Skin of body (tissue), 2 donors: ENCODE measurements around the gene USP48. TPM values are rescaled to one million over a fixed set of nuclear protein-coding genes. Genes with fewer than 3 reads are reported as not detected.

Experiments used
- DNase-seq: peaks from one replicate; lab custom pipeline; 2025; lab: John Stamatoyannopoulos, UW
- total RNA-seq: library from RNA; depleted of rRNA; stranded (reverse); fragments of >200 nt; gene quantifications from one replicate; pipeline ENCODE4 v1.2.3, GENCODE V29; 2014

Gene USP48
- total RNA-seq, 1 donor from 2014 or later: 72.3 TPM

DNA sequence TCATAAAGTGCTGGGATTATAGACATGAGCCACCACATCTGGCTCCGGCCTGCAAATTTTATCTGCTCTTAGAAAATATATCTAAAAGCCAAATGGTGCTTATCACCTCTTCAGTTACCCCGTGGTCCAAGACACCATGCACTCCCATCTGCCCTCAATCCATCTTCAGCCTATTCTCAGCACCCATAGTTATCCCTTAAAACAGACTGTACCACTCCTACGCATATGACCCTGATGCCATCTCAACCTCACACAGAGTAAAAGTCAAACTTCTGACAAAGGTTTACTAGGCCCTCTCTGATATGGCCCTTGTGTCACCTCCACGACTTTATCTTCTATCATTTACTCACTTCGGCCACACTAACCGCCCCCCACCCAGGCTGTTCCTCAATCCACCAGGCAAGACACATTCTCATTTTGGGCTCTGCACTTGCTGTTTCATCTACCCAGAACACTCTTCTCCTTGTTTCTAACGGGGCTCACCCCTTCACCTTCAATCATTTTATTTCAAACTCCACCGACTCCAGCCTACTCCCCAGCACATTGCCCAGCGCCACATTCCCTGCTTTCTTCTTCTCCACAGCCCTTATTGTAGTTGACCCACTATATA, 33.0 kb downstream of the USP48 start:
- DNase-seq: no peak

DNA sequence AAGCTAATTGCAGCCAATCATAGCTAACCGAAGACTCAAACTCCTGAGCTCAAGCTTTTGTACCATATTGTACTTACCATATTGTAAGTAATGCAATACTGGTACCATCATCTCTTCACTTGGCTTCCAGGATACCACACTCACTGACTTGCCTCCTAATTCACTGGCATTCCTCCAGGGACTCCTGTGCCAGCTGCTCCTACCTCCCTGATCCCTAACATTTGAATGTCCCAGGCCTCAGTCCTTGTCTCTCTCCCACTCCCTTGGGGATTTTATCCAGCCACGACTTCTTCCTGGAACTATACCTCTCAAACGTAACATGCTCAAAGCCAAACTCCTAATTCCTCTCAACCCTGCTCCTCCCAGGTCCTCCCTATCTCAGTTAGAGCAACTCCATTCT, 33.8 kb downstream of the USP48 start:
- DNase-seq: no peak

DNA sequence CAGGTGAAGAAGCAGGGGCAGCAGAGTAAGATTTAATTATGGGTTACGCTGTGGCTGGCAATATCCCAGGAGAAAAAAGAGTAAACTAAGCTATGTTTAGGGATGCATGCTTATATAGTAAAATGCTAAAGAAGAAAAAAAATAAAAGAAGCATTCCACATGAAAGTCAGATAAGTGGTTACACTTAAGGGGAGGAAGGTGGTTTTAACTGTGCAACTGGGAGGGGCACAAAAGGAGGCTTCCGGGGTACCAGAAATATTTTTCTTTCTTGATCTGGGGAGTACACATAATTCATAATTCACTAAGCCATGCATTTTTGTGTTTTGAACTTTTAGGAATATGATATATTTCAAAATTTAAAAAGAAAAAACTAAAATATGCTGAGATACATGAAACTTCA, 39.5 kb downstream of the USP48 start:
- DNase-seq: no peak

DNA sequence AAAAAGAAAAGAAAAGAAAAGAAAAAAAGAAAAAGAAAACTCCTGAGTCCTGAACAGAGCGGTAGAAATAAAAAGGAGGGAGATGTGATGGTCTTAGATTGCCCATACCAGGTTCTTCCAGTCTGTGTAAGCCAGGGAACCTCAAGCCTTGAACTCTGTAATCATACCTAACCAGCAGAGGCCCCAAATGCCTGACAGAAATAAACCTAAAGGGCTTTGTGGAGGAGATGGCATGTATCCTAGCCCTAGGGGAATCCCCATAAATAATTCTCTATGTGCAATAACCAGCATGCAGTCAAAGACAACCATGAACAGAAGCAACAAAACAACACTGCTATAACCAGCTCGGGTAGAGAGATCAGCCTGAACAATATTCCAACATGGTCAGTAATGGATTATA, 40.4 kb downstream of the USP48 start:
- no peak for DNase-seq

DNA sequence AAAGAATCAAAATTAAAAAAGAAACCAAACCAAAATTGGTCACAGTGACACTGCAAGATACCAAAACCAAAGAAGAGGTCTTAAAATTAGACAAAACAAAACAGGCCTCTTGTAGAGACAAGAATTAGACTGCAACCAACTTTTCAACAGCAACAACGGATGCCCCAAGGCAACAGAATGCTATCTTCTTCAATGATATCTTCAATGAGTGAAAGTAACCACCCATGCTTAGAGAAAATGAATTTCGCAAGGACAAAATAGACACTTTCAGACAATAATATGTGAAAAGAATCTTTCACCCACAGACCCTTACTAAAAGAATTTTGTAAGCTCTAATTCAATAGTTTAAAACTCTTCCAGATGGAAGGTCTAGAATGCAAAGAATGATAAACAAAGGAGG, 41.7 kb downstream of the USP48 start:
- DNase-seq: no peak

DNA sequence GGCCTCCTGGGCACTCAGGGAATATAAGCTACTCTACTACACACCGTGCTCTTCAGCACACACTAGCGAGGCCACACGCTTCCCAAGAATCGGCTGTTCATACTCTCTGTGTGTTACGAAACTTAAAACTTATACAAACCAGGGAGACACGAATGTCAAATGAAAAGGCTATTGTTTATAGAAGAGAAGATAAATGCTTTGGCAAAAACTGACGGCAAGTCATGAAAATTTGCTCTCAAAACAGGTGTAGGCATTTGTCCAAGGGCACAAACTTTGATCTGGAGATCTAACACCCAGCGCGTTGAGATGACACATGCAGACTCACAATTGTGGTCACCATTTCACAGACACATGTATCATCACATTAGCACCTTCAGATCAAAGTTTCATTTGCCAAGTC, 46.1 kb downstream of the USP48 start:
- no peak for DNase-seq

DNA sequence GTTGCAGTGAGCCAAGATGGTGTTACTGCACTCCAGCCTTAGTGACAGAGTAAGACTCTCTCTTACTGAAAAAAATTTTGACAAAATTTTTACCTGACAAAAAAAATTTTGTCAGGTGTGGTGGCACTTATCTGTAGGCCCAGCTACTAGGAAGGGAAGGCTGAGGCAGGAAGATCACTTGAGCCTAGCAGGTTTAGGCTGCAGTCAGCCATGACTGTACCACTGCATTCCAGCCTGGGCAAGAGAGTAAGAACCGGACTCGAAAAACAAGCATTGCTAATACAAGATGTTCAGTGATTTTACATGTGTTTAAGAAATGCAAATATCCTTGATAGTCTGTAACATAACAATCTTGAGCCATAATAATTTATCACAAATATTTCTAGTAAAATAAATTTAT, 46.9 kb downstream of the USP48 start:
- no peak for DNase-seq

DNA sequence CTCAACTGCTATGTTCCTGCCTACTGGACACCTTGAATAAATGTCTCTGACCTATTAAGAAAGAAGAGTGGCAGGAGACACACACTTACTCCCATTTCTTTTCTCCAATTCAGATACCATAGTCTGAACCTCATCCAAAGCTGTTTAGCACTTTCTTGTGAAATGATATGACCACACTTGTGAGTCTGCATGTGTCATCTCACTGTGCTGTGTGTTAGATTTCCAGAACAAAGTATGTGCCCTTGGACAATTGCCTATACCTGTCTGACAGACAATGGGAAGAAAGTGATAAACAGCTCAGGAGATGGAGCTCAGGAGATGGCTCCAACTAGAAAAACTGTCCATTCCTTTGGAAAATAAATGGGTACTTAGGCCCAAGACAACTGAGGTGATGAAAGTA, 48.4 kb downstream of the USP48 start:
- no peak for DNase-seq

DNA sequence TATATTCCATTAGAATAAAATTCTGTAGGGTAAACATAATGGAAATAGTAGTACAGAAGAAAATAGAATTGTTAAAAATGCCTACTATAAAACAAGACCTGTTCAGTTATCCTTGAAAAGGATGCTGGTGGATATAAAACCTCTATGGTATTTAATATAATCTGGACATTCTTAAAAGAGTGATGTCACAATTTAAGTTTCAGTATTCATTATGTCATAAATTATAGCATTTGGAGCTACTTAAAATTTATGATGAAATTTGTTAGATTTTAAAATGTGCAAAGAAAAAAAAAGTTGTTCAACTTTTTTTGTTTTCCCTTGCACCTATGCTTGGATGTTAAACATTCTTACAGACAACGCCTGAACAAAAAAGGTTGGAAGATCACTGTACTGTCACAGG, 50.3 kb downstream of the USP48 start:
- no peak for DNase-seq

DNA sequence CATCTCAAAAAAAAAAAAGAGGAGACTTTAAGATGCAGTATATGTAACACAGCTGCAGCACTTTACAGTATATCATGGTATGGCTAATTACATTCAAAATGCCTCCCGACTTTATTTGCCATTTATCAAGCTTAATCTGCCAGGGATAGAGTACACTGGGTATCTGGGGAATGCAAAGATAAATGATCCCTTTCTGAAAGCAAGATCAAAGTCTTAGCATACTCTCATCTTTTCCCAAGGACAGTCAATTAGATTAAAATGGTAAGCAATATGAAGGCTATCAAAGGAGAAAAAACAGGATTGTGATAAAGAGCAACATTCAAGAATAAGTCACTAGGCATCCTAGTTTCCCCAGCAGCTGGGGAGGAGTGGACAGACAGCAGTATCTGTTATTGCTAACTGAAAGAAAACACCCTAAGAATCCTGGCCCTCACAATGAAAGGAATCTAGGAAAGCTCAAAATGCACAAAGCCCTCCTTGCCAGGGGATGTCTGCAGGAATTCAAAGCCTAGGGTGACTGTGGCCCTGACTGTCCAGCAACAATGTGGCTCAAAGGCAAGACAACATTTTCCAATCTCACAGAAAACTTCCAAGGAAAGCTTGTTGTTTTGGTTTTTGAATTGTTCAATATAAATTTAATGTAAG, 57.1 kb downstream of the USP48 start:
- DNase-seq: no peak

DNA sequence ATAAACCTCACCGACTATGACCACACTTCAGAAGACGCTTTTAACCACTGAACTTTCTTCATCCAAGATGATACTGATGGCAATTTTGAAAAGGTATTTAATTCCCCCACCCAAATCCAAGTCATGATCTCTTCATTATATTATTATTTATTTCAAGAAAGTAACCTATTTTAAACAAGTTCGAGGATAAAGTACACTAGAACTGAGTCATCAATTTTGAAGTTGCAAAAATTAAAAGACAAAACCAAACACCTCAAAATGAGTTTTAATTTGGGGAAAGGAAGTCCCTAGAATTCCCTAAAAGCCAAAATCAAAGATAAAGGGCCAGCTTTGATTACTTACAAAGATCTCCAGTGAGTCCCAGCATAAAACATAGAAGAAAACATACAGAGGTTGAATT, 58.4 kb downstream of the USP48 start:
- no peak for DNase-seq

DNA sequence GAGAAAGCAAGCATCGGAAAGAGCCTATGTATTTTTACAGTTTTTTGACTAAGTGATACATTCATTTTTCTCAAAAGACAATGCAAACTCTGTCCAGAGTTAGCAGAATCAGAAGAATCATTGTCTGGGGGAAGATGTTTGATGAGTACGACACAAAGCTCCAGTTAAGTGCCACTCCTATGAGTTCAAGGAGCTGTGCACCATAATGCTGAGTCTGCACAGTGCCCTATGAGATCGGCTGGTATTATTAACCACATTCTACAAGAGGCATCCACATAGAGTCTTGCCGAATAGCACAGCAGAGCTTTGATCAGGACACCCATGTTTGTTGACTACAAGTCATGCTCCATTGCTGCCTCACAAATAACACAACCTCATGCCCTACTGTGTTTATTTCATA, 58.9 kb downstream of the USP48 start:
- DNase-seq: no peak

DNA sequence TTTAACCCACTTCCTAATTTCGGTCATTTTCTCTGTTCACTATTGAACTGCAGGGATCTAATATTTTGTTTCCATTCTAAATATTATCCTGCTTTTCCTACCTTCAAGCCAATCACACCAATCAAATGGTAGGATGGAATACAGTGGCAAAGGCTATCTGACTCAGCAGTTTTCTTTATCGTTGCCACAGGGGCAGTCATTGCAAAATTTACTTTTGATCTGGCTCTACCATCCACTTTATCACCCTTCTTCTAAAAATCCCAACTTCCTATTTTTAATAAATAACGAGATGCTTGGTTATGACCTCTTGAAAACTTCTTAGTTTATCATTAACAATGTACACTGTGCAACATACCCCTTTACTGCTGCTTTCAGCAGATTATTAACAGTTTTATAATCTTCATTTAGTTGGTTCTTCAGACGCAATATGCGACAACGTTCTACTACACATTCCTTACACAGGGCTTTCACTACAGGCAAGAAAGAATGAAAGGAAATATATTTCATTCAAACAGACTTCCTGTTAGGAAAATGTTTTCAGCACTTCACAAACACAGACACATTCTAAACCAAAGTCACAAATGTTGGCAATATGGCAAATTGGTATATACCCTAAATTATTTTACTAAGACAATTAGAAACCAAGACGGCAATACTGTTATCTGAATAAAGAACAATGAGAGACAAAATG, 61.5 kb downstream of the USP48 start:
- DNase-seq: no peak

DNA sequence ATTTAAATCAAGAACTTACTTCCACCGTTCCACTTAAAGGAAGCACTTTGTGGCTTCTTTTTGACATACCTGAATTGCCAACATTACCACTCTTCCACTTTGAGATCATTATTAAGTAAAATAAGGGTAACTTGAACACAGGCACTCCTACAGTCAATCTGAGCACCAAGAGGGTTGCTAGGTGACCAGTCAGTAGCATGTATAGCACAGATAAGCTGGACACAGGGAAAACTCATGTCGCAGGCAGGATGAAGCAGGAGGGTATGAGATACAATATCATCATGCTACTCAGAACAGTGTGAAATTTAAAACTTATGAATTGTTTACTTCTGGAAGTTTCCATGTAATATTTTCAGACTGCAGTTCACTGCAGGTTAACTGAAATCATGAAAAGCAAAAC, 66.8 kb downstream of the USP48 start:
- DNase-seq: no peak

DNA sequence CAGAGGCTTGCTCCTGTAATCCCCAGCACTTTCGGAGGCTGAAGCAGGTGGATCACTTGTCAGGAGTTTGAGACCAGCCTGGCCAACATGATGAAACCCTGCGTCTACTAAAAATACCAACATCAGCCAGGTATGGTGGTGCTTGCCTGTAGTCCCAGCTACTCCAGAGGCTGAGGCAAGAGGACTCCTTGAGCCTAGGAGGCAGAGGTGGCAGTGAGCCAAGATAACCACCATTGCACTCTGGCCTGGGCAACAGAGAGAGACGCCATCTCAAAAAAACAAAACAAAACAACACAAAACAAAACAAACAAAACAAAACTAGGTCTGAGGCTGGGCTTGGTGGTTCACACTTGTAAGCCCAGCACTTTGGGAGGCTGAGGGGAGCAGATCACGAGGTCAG, 75.1 kb downstream of the USP48 start:
- no peak for DNase-seq

DNA sequence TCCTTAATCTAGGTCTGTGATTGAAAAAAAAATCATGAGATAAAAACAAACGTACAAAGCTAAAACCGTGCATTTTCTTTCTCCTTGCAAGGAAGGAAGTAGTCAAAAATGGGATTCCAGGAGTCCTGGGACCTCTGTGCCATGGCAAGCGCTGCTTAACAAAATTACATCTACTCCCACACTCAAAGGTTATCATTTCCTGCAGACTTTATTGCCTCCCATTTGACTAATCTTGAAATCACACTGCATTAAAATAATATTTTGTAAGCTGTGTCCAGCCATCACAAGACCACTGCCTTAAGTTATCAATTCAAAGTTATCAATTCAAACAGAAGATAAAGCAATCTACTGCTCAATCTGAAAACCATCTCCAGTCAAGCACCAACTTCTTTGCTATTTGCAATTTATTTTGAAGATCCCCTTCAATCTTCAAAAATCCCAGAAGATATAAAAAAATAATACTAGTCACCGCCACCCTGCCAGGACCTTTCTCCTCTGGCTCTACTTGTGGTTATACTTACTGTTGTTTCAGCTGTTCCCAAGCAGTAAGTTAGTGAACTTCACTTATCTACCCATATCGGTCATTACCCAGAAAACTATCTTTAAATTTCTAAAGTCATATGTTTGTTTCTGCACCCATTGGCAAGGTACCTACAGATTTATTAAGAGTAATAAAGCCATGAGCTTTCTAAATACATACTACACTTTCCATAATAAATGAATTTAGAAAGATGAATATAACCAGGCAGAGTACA, 75.7 kb downstream of the USP48 start:
- DNase-seq: no peak

DNA sequence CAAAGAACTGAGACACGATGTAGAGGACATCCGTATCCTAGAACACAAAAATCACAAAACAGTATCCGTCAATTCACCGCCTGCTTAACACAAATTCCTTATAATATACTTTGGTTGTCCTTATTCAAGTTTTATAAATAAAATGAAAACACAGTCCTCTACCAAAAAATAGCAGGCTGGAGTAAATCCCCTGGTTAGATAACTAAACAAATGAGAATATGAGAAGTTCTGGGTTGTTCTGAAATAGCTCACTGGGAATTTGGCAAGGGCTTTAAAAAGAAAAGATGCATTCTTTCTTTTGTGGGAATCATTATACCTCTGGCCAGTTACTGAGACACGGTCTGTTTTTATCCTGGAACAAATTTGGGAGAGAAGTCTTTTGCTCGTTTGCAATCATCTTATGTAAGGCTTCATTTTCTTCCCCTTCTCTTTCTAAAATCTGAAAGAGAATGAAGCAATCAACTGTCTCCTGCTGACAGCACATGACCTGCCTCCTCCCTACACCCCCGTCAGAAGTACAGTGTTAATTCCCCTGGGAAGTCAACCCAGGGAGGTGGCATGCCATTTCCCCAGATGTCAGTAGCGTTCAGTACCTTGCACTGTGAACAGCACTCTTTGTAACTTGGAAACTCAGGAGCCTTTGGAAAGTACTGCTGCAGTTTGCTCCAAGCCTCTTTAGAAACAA, 76.7 kb downstream of the USP48 start:
- no peak for DNase-seq

DNA sequence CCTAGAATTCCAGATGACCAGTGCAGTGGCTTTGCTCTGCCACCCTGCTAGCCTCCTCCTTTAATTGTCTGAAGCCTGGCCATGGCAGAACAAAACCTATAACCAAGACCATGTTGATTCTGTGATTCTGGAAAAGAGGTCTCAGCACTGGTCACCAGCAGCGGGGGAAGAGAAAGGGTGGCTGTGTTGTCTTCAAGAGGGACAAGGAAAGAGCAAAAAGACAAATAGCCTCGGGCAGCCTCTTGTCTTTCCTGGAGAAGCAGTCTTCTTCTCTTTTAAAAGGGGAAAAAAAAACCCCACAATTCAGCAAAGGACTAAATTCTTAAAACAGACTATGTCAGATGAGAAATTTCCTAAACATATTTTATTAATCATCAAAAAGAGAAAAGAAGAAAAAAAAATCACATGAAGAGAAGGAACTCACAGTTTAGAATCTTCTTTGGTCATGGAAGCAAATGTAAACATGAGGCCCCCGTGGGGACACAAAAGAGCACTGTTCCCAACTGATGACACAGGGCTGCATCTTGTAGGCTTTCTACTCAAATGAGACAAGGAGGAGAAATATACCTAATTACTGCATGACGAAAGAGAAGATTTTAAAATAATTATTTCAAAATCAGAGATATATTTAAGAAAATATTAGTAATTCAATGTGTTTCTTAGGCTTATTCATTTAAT, 77.5 kb downstream of the USP48 start:
- DNase-seq: no peak

DNA sequence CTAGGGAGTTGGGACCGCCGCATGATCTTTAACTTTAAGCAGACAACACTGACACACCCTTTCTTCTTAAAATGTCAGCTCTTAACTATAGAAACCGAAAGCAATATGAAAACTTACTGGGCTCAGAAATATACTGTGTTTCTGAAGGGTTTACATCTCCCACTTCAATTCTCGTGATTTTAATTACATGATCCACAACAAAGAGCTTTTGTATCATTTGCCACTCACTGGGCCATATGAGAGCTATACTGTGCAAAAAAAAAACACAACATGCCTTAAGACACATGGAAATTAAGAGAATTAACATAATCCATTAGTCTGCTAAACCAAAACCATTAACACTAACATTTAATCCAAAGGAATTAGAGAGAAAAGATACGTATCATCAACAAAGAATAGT, 78.8 kb downstream of the USP48 start:
- DNase-seq: no peak

DNA sequence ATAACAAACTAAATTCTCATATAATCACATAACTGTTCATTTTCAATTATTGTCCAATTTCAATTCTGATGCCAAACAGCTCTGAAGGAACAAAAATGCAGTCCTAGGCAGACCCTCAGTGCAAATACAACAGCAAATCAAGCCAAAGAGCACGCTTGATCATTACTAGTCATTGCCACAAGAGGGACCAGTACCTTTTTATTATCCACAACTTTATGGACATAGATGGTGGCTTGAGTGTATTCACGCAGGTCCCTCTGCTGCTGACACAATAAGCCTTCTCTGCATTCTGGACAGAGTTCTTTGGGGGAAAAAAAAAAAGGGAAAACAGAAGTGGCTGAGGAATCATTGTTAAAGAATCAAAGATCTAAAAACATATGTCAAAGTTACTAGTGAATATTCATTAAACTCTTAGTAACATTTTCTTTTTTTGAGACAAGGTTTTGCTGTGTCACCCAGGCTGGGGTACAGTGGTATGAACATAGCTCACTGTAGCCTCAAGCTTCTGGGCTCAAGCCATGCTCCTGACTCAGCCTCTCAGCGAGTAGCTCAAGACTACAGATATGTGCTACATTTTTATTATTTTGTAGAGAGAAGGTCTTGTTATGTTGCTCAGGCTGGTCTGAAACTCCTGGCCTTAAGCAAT, 79.5 kb downstream of the USP48 start:
- no peak for DNase-seq

DNA sequence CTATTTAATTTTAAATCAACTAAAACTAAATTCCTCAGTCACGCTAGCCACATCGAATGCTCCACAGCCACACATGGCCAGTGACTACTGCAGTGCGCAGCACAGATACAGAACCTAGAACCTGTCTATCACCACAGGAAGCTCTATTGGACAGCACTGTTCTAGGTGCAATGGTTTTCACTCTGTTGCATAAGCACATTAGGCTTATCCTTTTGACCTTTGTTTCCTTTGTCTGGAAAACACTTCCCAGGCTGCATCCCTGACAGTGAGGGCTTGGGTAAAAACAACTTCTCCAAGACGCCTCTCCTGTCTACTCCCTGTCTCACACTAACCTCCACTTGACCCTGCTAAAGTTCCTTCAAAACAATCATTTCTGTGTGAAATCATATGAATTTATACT, 80.2 kb downstream of the USP48 start:
- no peak for DNase-seq
